Effector CD8-positive, alpha-beta T cell (primary cell): ENCODE data around the gene SHH.
A peak's percentile ranks its signal among the peaks of the same experiment; 100 is the strongest.
"Not testable (repeated sequence)": the region's sequence is repeated elsewhere in the genome, so short reads cannot be mapped to it uniquely, and the experiment has no call there.

Experiments
- DNase-seq: peaks from one replicate; lab custom pipeline; 2025; lab: John Stamatoyannopoulos, UW

SHH gene

GRCh38 chr7:155819186-155819585, 6.9 kb upstream of the SHH start:
- no peak for DNase-seq

- DNase-seq = no peak
Measured at GRCh38 chr7:155818820-155819168, 6.5 kb upstream of the SHH start.

GRCh38 chr7:155818154-155818819, 6.0 kb upstream of the SHH start:
- no peak for DNase-seq

GRCh38 chr7:155817515-155817914, 5.3 kb upstream of the SHH start:
- not testable (repeated sequence) for DNase-seq

- no peak for DNase-seq
Measured at GRCh38 chr7:155816996-155817395, 4.7 kb upstream of the SHH start.

- no peak for DNase-seq
Measured at GRCh38 chr7:155816192-155816508, 3.9 kb upstream of the SHH start.

GRCh38 chr7:155815332-155816191, 3.3 kb upstream of the SHH start:
- DNase-seq = peak; percentile 55

GRCh38 chr7:155814316-155815276, 2.3 kb upstream of the SHH start:
- DNase-seq = no peak

GRCh38 chr7:155813546-155814315, 1.5 kb upstream of the SHH start:
- DNase-seq = no peak

- no peak for DNase-seq
Measured at GRCh38 chr7:155813125-155813524, 862 bp upstream of the SHH start.

- no peak for DNase-seq
Measured at GRCh38 chr7:155811560-155811894, 736 bp downstream of the SHH start.

GRCh38 chr7:155810770-155811559, 1.3 kb downstream of the SHH start:
- no peak for DNase-seq

- DNase-seq = no peak
Measured at GRCh38 chr7:155809947-155810769, 2.1 kb downstream of the SHH start.

- no peak for DNase-seq
Measured at GRCh38 chr7:155809332-155809946, 2.8 kb downstream of the SHH start.

- no peak for DNase-seq
Measured at GRCh38 chr7:155808549-155809331, 3.5 kb downstream of the SHH start.

- no peak for DNase-seq
Measured at GRCh38 chr7:155807789-155808548, 4.3 kb downstream of the SHH start.

GRCh38 chr7:155807065-155807671, 5.1 kb downstream of the SHH start:
- DNase-seq = no peak
